ENCODE measurements around the gene PTPN7. TPM values are rescaled to one million over a fixed set of nuclear protein-coding genes. Genes with fewer than 3 reads are reported as not detected.
"Not testable (repeated sequence)": the region's sequence is repeated elsewhere in the genome, so short reads cannot be mapped to it uniquely, and the experiment has no call there.

Gene PTPN7
- total RNA-seq, 1 donor from 2014 or later, result not detected

DNA sequence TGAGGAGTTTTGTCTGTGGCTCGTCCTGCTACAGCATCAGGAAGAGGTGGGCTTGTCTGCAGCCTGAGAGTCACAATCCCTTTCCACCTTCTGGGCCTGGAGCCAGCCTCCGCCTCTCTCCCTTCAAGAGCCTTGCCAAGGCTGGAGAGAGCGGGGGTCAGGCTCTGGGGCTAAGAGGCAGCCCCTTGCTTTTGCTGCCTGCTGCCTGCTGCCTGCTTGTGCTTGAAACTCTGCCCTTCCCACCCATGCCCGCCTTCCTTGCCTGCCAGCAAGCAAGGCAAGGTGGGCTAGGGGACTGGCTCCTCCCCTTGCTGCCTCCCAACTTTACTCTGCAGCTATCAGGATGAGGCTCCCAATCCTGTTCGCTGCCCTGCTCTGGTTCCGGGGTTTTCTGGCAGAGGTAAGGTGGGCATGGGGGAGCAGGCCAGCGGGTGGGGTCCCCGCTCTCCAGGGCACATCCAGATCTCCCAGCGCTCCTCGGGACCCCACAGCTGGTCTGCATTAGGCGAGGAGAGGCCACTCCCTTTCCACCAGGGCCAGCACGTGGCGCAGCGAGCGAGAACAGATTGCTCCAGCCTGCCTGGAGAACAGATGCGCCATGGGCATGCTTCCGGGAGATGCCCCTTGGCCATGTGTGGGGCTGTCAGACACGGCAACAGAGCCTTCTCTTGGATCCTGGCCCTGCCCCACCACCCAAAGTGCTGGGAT lies 7.5 kb upstream of the PTPN7 start:
- no peak overlapping the region for H3K4me3 Mint-ChIP-seq (ENCODE audit: unreplicated experiment)
- H3K36me3 Mint-ChIP-seq (ENCODE audit: unreplicated experiment), result no peaks in the 10 kb centered on the region
- peaks cover 6% of the 10 kb centered on the region for H3K4me1 Mint-ChIP-seq (ENCODE audit: unreplicated experiment)
- H3K27ac Mint-ChIP-seq (ENCODE audit: unreplicated experiment), result no peak overlapping the region
- TF ChIP-seq, protein P1, sequence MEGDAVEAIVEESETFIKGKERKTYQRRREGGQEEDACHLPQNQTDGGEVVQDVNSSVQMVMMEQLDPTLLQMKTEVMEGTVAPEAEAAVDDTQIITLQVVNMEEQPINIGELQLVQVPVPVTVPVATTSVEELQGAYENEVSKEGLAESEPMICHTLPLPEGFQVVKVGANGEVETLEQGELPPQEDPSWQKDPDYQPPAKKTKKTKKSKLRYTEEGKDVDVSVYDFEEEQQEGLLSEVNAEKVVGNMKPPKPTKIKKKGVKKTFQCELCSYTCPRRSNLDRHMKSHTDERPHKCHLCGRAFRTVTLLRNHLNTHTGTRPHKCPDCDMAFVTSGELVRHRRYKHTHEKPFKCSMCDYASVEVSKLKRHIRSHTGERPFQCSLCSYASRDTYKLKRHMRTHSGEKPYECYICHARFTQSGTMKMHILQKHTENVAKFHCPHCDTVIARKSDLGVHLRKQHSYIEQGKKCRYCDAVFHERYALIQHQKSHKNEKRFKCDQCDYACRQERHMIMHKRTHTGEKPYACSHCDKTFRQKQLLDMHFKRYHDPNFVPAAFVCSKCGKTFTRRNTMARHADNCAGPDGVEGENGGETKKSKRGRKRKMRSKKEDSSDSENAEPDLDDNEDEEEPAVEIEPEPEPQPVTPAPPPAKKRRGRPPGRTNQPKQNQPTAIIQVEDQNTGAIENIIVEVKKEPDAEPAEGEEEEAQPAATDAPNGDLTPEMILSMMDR (IDR thresholded peaks at IDR 0.05), result no peak
- H3K9me3 Mint-ChIP-seq (ENCODE audit: unreplicated experiment), result no peaks in the 10 kb centered on the region
- no peak for DNase-seq (ENCODE audit: extremely low spot score, unreplicated experiment)
- no peaks in the 10 kb centered on the region for H3K27me3 Mint-ChIP-seq (ENCODE audit: unreplicated experiment)

DNA sequence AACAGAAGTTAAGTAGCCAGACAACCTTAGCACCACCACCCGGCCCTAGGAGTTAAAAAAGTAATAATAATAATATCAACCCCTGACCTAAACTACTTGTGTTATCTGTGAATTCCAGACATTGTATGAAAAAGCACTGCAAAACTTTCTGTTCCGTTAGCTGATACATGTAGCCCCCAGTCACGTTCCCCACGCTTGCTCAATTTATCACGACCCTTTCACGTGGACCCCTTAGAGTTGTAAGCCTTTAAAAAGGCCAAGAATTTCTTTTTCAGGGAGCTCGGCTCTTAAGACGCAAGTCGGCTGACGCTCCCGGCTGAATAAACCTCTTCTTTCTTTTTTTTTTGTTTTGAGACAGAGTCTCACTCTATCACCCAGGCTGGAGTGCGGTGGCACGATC lies 6.7 kb upstream of the PTPN7 start:
- not testable (repeated sequence) for DNase-seq (ENCODE audit: extremely low spot score, unreplicated experiment); H3K9me3 Mint-ChIP-seq (ENCODE audit: unreplicated experiment); H3K27me3 Mint-ChIP-seq (ENCODE audit: unreplicated experiment); H3K4me1 Mint-ChIP-seq (ENCODE audit: unreplicated experiment); H3K27ac Mint-ChIP-seq (ENCODE audit: unreplicated experiment); H3K4me3 Mint-ChIP-seq (ENCODE audit: unreplicated experiment); H3K36me3 Mint-ChIP-seq (ENCODE audit: unreplicated experiment)

DNA sequence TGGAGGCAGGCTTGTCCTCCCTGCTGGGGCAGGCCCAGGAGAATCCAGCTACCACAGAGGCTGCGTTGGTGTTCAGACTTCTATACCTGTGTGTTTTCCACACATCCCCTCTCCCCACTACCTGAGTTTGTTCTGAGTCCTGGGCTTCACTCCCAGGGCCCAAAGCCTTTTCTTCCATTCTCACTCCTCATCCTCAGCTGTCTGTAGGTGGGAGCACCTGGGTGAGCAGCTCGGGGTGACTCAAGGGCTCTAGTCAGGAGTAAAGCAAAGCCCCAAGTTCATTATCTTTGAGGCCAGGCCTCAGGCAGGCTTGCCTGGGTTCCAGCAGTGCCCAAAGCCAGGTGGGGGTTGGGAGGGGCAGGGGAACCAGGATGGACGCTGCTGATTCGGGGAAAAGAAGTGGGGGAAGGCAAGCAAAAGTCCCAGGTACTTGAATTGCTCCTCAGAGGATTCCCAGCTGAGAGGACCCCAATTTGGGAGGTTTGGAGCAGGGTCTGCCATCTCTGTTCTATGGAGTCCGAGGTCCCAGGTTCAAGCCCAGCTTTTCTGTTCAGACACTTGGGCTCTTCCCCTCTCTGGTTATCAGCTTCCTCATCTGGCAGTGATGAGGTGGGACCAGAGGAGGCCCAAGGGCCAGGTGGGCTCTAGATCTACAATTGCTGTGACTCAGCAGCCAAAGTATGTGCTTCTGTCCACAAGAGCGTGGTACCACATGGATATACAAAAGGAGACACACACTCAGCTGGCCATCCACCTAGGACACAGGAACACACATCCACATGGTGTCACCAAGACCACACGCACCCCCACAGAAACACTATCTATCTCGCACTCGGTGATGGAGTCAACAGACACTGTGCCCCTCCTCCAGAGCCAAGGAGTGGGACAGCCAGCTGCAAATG lies 5.8 kb upstream of the PTPN7 start:
- Mint-ChIP-seq H3K36me3 (ENCODE audit: unreplicated experiment) (no peaks in the 10 kb centered on the region), H3K9me3 (ENCODE audit: unreplicated experiment) (no peaks in the 10 kb centered on the region), H3K27ac (ENCODE audit: unreplicated experiment) (no peak overlapping the region), H3K4me1 (ENCODE audit: unreplicated experiment) (peaks cover 6% of the 10 kb centered on the region), H3K4me3 (ENCODE audit: unreplicated experiment) (no peak overlapping the region), H3K27me3 (ENCODE audit: unreplicated experiment) (no peaks in the 10 kb centered on the region)
- DNase-seq (ENCODE audit: extremely low spot score, unreplicated experiment), result no peak
- TF ChIP-seq, protein P1 (IDR thresholded peaks at IDR 0.05), result no peak

DNA sequence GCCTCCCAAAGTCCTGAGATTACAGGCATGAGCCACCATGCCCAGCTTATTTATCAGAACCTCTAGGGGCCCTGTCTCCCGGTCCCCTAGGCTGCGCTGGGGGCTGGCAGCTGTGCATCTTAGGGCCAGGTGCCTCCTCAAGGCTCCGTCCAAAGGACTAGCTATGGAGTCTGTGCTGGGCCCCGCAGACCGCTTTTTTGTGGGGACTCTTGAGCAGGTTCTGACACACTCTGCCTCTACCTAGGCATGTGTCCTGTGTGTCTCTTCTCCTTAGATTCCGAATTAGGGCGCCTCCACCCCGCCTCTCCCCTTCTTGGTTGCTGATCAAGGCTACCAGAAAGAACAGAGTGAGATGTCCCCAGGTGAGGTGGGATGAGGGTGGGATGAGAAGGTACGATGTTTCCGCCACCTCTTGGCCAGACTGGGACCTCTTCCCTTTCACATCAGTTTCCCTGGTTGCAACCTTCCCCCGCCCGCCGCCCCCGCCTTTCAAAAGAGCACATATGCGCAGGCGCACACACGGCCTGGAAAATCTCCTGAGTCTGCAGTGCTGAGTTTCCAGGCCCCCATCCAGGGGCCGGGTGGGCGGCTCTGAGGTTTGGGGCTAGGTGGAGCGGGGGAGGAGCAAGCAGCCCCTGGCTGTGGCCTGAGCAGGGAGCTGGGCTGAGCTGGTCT lies 5.0 kb upstream of the PTPN7 start:
- Mint-ChIP-seq H3K4me1 (ENCODE audit: unreplicated experiment) (peaks cover 6% of the 10 kb centered on the region), H3K27me3 (ENCODE audit: unreplicated experiment) (no peaks in the 10 kb centered on the region), H3K27ac (ENCODE audit: unreplicated experiment) (no peak overlapping the region), H3K9me3 (ENCODE audit: unreplicated experiment) (no peaks in the 10 kb centered on the region), H3K4me3 (ENCODE audit: unreplicated experiment) (no peak overlapping the region), H3K36me3 (ENCODE audit: unreplicated experiment) (no peaks in the 10 kb centered on the region)
- TF ChIP-seq, protein P1 (IDR thresholded peaks at IDR 0.05), result no peak
- no peak for DNase-seq (ENCODE audit: extremely low spot score, unreplicated experiment)

DNA sequence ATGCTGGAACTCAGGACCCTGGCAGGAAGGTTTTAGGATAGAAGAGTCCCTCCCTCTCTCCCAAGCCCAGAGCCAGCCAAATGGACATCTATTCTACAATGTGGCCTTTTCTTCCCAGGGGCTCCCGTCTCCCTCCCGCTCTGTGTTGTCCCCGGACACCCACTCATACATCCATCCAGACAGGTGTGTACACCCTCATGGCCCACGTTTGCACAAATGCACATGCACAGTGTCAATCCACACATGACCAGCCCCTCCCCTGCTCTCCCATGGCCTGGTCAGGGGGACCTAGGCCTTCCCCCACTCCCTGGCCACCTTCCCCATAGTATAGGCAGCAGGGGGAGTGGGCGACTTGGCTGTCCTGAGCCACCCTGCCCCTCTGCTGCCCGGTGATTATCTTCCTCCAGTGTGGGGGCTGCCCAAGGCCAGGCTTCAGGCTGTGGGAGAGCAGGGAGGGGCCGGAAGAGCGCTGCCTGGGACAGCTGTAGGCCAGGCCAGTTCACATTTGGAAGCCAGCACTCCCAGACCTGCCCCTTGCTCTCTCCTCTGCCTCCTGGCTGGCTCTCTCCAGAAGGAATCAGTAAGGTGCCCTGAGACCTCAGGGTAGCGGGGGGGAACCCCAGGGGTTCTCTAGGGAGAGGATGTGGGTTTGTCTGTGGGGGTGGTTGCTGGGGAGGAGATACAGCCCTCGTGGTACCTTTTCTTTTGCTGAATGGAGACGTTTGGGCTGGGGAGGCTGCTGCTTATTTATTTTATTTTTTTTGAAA lies 4.1 kb upstream of the PTPN7 start:
- H3K4me1 Mint-ChIP-seq (ENCODE audit: unreplicated experiment), result peaks cover 6% of the 10 kb centered on the region
- no peak overlapping the region for H3K27ac Mint-ChIP-seq (ENCODE audit: unreplicated experiment)
- H3K27me3 Mint-ChIP-seq (ENCODE audit: unreplicated experiment), result no peaks in the 10 kb centered on the region
- no peaks in the 10 kb centered on the region for H3K9me3 Mint-ChIP-seq (ENCODE audit: unreplicated experiment)
- H3K4me3 Mint-ChIP-seq (ENCODE audit: unreplicated experiment), result no peak overlapping the region
- no peaks in the 10 kb centered on the region for H3K36me3 Mint-ChIP-seq (ENCODE audit: unreplicated experiment)
- DNase-seq (ENCODE audit: extremely low spot score, unreplicated experiment), result no peak
- TF ChIP-seq, protein P1 (IDR thresholded peaks at IDR 0.05), result no peak
